Endothelial cell of umbilical vein (primary cell): ENCODE results near the gene TSPAN9. TPM values are rescaled to one million over a fixed set of nuclear protein-coding genes. Genes with fewer than 3 reads are reported as not detected.

Source experiments
- BruUV-seq: library from RNA; stranded (reverse); fragments of 400-500 nt; replicated peaks from 2 replicates; lab custom pipeline; 2021; lab: Mats Ljungman, UMichigan
- CTCF ChIA-PET: fragments of 300-600, 350-600 bp; sonication (Branson Sonifier 250); formaldehyde crosslinking; loops from one replicate; lab custom pipeline; 2021; ENCODE audit warnings: antibody characterized with exemption, inconsistent platforms; lab: Charles Lee
- POLR2A ChIA-PET: fragments of 300-600, 350-600 bp; sonication (Branson Sonifier 250); formaldehyde crosslinking; loops from one replicate; lab custom pipeline; 2021; ENCODE audit warnings: antibody characterized with exemption, inconsistent platforms; lab: Charles Lee
- DNase-seq: peaks from one replicate; pipeline ENCODE4 v3.0.0-alpha.2; 2011; ENCODE audit warnings: low read depth, low spot score
- FAIRE-seq: peaks from 2 replicates; lab custom pipeline; 2011; peaks lifted over from hg19 to GRCh38; lab: Jason Lieb, UNC
- H2AFZ ChIP-seq: 2 replicates; pipeline ENCODE4 v1.6.0; 2012; ENCODE audit warnings: low read depth, low read length, control low read depth, inconsistent platforms
- H3K27ac ChIP-seq: 2 replicates; pipeline ENCODE4 v1.5.1; 2011; ENCODE audit warnings: low read depth, mild to moderate bottlenecking, control low read depth, low read length, moderate library complexity; ENCODE audit not compliant: insufficient read depth
- H3K27me3 ChIP-seq, 2 experiments: 2 replicates each; pipeline versions ENCODE4 v1.6.0 to v1.6.1; 2011; ENCODE audit warnings: low read length in 2 of 2, mixed read lengths in 1 of 2; ENCODE audit not compliant: control insufficient read depth in 2 of 2, insufficient read depth in 2 of 2
- H3K36me3 ChIP-seq, 2 experiments: 2 replicates in 1 of 2; 3 replicates in 1 of 2; pipeline ENCODE4 v1.5.1; 2011; ENCODE audit warnings: low read length in 2 of 2, mild to moderate bottlenecking in 1 of 2, moderate library complexity in 1 of 2; ENCODE audit not compliant: control insufficient read depth in 2 of 2, insufficient read depth in 2 of 2; ENCODE audit errors: extremely low read depth in 1 of 2
- H3K4me1 ChIP-seq: 3 replicates; pipeline ENCODE4 v1.5.1; 2011; ENCODE audit warnings: mild to moderate bottlenecking, low read length; ENCODE audit not compliant: control insufficient read depth, insufficient read depth; ENCODE audit errors: extremely low read depth
- H3K4me2 ChIP-seq: 2 replicates; pipeline ENCODE4 v1.6.1; 2011; ENCODE audit warnings: low read length, control low read depth, mixed read lengths; ENCODE audit not compliant: insufficient read depth
- H3K4me3 ChIP-seq, 3 experiments: fragments of 200-600 bp in 1 of 3; sonication (generic), shearing (Covaris generic) in 1 of 3; replicated peaks in 1 of 3; 2 replicates each; pipeline ENCODE4 v1.5.1; 2011 to 2016; ENCODE audit warnings: control low read depth in 3 of 3, low read length in 3 of 3, mild to moderate bottlenecking in 2 of 3, inconsistent platforms in 1 of 3, low read depth in 1 of 3, moderate library complexity in 1 of 3; ENCODE audit not compliant: insufficient read depth in 1 of 3
- H3K79me2 ChIP-seq: 2 replicates; pipeline ENCODE4 v1.6.0; 2012; ENCODE audit warnings: low read length, inconsistent platforms; ENCODE audit not compliant: control insufficient read depth, insufficient read depth
- H3K9ac ChIP-seq: replicated peaks from 2 replicates; pipeline ENCODE3; 2011; ENCODE audit warnings: low read length, control low read depth; ENCODE audit not compliant: insufficient read depth; ENCODE audit errors: extremely low read depth
- H3K9me1 ChIP-seq: replicated peaks from 3 replicates; pipeline ENCODE4 v1.6.0; 2011; ENCODE audit warnings: mild to moderate bottlenecking, low read length; ENCODE audit not compliant: control insufficient read depth, insufficient read depth; ENCODE audit errors: extremely low read depth
- H3K9me3 ChIP-seq: replicated peaks from 2 replicates; pipeline ENCODE4 v1.5.1; 2012; ENCODE audit warnings: low read length, inconsistent platforms; ENCODE audit not compliant: control insufficient read depth, insufficient read depth
- H4K20me1 ChIP-seq: replicated peaks from 2 replicates; pipeline ENCODE3; 2011; ENCODE audit warnings: mild to moderate bottlenecking, low read length; ENCODE audit not compliant: control insufficient read depth, insufficient read depth; ENCODE audit errors: extremely low read depth
- EZH2 ChIP-seq: IDR thresholded peaks from 2 replicates; pipeline ENCODE4 v1.6.1; 2012; ENCODE audit warnings: borderline replicate concordance, low read depth, mild to moderate bottlenecking, moderate library complexity, low read length, inconsistent platforms; ENCODE audit not compliant: severe bottlenecking
- FOS ChIP-seq: IDR thresholded peaks from 2 replicates; pipeline ENCODE4 v1.6.1; 2011; ENCODE audit warnings: mild to moderate bottlenecking, low read length, moderate library complexity, borderline replicate concordance; ENCODE audit not compliant: insufficient read depth
- GATA2 ChIP-seq: IDR thresholded peaks from 2 replicates; pipeline ENCODE4 v1.7.0; 2011; ENCODE audit warnings: low read depth, mild to moderate bottlenecking, moderate library complexity, mixed read lengths, low read length; ENCODE audit not compliant: insufficient read length, insufficient read depth
- JUN ChIP-seq: IDR thresholded peaks from 2 replicates; pipeline ENCODE4 v1.6.1; 2011; ENCODE audit warnings: borderline replicate concordance, low read depth; ENCODE audit not compliant: insufficient read length, insufficient read depth
- MYC ChIP-seq: IDR thresholded peaks from one replicate; pipeline ENCODE4 v1.6.1; 2011; ENCODE audit warnings: mild to moderate bottlenecking, low read depth, low read length
- POLR2A ChIP-seq: IDR thresholded peaks from 2 replicates; pipeline ENCODE4 v1.6.1; 2012; ENCODE audit warnings: low read depth, mild to moderate bottlenecking, control low read depth, low read length
- POLR2AphosphoS5 ChIP-seq: IDR thresholded peaks from 2 replicates; pipeline ENCODE4 v1.6.1; 2012; ENCODE audit warnings: low read depth, mild to moderate bottlenecking, control low read depth, low read length, moderate library complexity; ENCODE audit not compliant: insufficient read depth
- dilution Hi-C: fragments of 300-500 bp; cut with MboI; formaldehyde crosslinking; loops from one replicate; pipeline ENCODE4 v1.15.0; 2019; ENCODE audit warnings: low sequenced_read_pairs; ENCODE audit not compliant: extremely low pct_ligation_motif_present
- intact Hi-C: fragments of 100-400 bp; cut with micrococcal nuclease; formaldehyde crosslinking; loops from one replicate; pipeline ENCODE4 v1.10.0; 2022
- polyA plus RNA-seq, 4 experiments: library from polyadenylated mRNA; depleted of rRNA in 3 of 4; stranded (reverse) in 3 of 4; unstranded in 1 of 4; fragments of >200 nt; gene quantifications; 2 replicates each; pipeline versions ENCODE4 v1.2.1 to v1.2.3, GENCODE V29; 2011 to 2012; ENCODE audit warnings: missing spikeins in 1 of 4
- total RNA-seq: library from RNA; stranded (reverse); gene quantifications from 2 replicates; pipeline ENCODE4 v1.2.3, GENCODE V29; 2021
- TF ChIP-seq, protein P1 (sequence below), 2 donors: IDR thresholded peaks; 1 replicate in 1 of 2; 2 replicates in 1 of 2; pipeline ENCODE4 v1.5.1; 2011; ENCODE audit warnings: low read length in 2 of 2, mild to moderate bottlenecking in 2 of 2, moderate library complexity in 2 of 2, control low read depth in 1 of 2, inconsistent platforms in 1 of 2, low read depth in 1 of 2; ENCODE audit not compliant: insufficient read depth in 1 of 2; ENCODE audit errors: extremely low read depth in 1 of 2
- TF ChIP-seq, protein P2 (sequence below): IDR thresholded peaks from 2 replicates; pipeline ENCODE4 v1.6.1; 2011; ENCODE audit not compliant: insufficient read depth, insufficient read length

Gene TSPAN9
- total and polyA plus RNA-seq, 2 donors (not counting 3 experiments of a cell fraction or from before 2014, with no cell fraction given): 43.3 to 66.8 TPM

- TF ChIP-seq JUN: no peak
- TF ChIP-seq, protein P1, sequence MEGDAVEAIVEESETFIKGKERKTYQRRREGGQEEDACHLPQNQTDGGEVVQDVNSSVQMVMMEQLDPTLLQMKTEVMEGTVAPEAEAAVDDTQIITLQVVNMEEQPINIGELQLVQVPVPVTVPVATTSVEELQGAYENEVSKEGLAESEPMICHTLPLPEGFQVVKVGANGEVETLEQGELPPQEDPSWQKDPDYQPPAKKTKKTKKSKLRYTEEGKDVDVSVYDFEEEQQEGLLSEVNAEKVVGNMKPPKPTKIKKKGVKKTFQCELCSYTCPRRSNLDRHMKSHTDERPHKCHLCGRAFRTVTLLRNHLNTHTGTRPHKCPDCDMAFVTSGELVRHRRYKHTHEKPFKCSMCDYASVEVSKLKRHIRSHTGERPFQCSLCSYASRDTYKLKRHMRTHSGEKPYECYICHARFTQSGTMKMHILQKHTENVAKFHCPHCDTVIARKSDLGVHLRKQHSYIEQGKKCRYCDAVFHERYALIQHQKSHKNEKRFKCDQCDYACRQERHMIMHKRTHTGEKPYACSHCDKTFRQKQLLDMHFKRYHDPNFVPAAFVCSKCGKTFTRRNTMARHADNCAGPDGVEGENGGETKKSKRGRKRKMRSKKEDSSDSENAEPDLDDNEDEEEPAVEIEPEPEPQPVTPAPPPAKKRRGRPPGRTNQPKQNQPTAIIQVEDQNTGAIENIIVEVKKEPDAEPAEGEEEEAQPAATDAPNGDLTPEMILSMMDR (IDR thresholded peaks at IDR 0.05; ENCODE audit: extremely low read depth in 1 of 2, insufficient read depth in 1 of 2, low read depth in 1 of 2, low read length in 2 of 2): no peak
- TF ChIP-seq EZH2: no peak
- TF ChIP-seq POLR2A: no peak
- TF ChIP-seq GATA2: no peak
- TF ChIP-seq, protein P2, sequence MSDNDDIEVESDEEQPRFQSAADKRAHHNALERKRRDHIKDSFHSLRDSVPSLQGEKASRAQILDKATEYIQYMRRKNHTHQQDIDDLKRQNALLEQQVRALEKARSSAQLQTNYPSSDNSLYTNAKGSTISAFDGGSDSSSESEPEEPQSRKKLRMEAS: no peak
- TF ChIP-seq MYC: no peak
- no peak for TF ChIP-seq FOS
- no peak for TF ChIP-seq POLR2AphosphoS5
- dilution Hi-C loops: no loop called here
- Histone ChIP-seq H3K9me1 (no peaks in the 10 kb centered on the region), H3K4me1 (no peaks in the 10 kb centered on the region), H3K9ac (no peak overlapping the region), H3K4me3 (no peak overlapping the region), H2AFZ (no peak overlapping the region), H3K27me3 (no peaks in the 10 kb centered on the region), H4K20me1 (no peaks in the 10 kb centered on the region), H3K36me3 (no peaks in the 10 kb centered on the region), H3K4me2 (no peak overlapping the region), H3K9me3 (no peaks in the 10 kb centered on the region), H3K79me2 (no peaks in the 10 kb centered on the region), H3K27ac (no peak overlapping the region)
- DNase-seq (no peak), FAIRE-seq (no peak)
- intact Hi-C loops: no loop called here
- ChIA-PET CTCF (interaction anchor here (1.0 kb wide), 1 partner anchor 9 kb away, joined by 3 read pairs; no protein-coding TSS in a partner anchor), POLR2A (no interaction called here)
- BruUV-seq: no TSS peak
Measured at GRCh38 chr12:3189282-3189681, 112.1 kb downstream of the TSPAN9 start.
